WTC11 (cell line): ENCODE results near the gene ANKRD9.
A peak's percentile ranks its signal among the peaks of the same experiment; 100 is the strongest.

Experiments
- CREB1 ChIP-seq: sonication (generic); formaldehyde crosslinking; IDR thresholded peaks from 2 replicates; pipeline ENCODE4 v1.8.0; 2023; ENCODE audit warnings: mild to moderate bottlenecking, missing genetic modification reagents
- CTCF ChIP-seq: fragments of 200-600 bp; IDR thresholded peaks from 2 replicates; pipeline ENCODE4 v1.8.0; 2022; ENCODE audit warnings: antibody characterized with exemption
- FOXJ3 ChIP-seq: sonication (generic); formaldehyde crosslinking; IDR thresholded peaks from 2 replicates; pipeline ENCODE4 v1.9.0; 2021; ENCODE audit warnings: missing genetic modification reagents, mild to moderate bottlenecking, borderline replicate concordance
- FOXP1 ChIP-seq: sonication (generic); formaldehyde crosslinking; IDR thresholded peaks from 2 replicates; pipeline ENCODE4 v1.8.0; 2022; ENCODE audit warnings: missing genetic modification reagents, mild to moderate bottlenecking, moderate library complexity, borderline replicate concordance
- NFYB ChIP-seq: sonication (generic); formaldehyde crosslinking; conservative IDR thresholded peaks from 2 replicates; pipeline ENCODE4 v1.8.0; 2022; ENCODE audit warnings: low read depth, missing genetic modification reagents
- NR2C2 ChIP-seq: sonication (generic); formaldehyde crosslinking; IDR thresholded peaks from 2 replicates; pipeline ENCODE4 v1.8.0; 2022; ENCODE audit warnings: mild to moderate bottlenecking, missing genetic modification reagents
- SP1 ChIP-seq: sonication (generic); formaldehyde crosslinking; conservative IDR thresholded peaks from 2 replicates; pipeline ENCODE4 v1.8.1; 2022; ENCODE audit warnings: missing genetic modification reagents
- TP53 ChIP-seq: sonication (generic); formaldehyde crosslinking; IDR thresholded peaks from 2 replicates; pipeline ENCODE4 v1.8.1; 2023; ENCODE audit warnings: mild to moderate bottlenecking, missing genetic modification reagents
- ZNF416 ChIP-seq: fragments of 250-450 bp; sonication (Bioruptor Pico); IDR thresholded peaks from 2 replicates; pipeline ENCODE4 v1.9.0; 2021; ENCODE audit warnings: mild to moderate bottlenecking, inconsistent platforms

- TF ChIP-seq NR2C2 (CRISPR knock-in tag) = no peak
- no peak; the same call in 1 of the 2 replicates for TF ChIP-seq SP1 (CRISPR knock-in tag)
- TF ChIP-seq ZNF416 (CRISPR knock-in tag) = no peak
- no peak for TF ChIP-seq FOXP1 (CRISPR knock-in tag)
- TF ChIP-seq FOXJ3 (CRISPR knock-in tag) = no peak
- no peak for TF ChIP-seq CTCF
- TF ChIP-seq NFYB = peak; percentile 67
- TF ChIP-seq TP53 (CRISPR knock-in tag) = no peak
- no peak for TF ChIP-seq CREB1 (CRISPR knock-in tag)
Observed at GRCh38 chr14:102509746-102510615, at the start of gene ANKRD9.
